GM12878 (cell line): Measurements from ENCODE around the gene BORCS5.

Experiments used
- ATF3 ChIP-seq: IDR thresholded peaks from 2 replicates; pipeline ENCODE4 v1.6.1; 2011; ENCODE audit warnings: low read depth, mild to moderate bottlenecking, low read length, moderate library complexity, borderline replicate concordance; ENCODE audit errors: extremely low read depth
- EP300 ChIP-seq, 2 experiments: fragments of 150-350 bp in 1 of 2; IDR thresholded peaks; 2 replicates each; pipeline ENCODE4 v1.6.1; 2011 to 2012; ENCODE audit warnings: low read depth in 2 of 2, low read length in 2 of 2, borderline replicate concordance in 1 of 2, improper control_type of control experiment in 1 of 2, inconsistent platforms in 1 of 2; ENCODE audit not compliant: control insufficient read depth in 1 of 2
- EZH2 ChIP-seq: IDR thresholded peaks from 2 replicates; pipeline ENCODE4 v1.6.1; 2012; ENCODE audit warnings: low read depth, mild to moderate bottlenecking, control low read depth, inconsistent platforms, low read length, borderline replicate concordance; ENCODE audit not compliant: control insufficient read depth
- FOXM1 ChIP-seq: IDR thresholded peaks from 2 replicates; pipeline ENCODE4 v1.6.1; 2012; ENCODE audit warnings: low read depth, mild to moderate bottlenecking, inconsistent platforms, low read length, moderate library complexity
- HDAC2 ChIP-seq: fragments of 200-600 bp; sonication (generic); IDR thresholded peaks from 2 replicates; pipeline ENCODE4 v1.6.1; 2017
- MYC ChIP-seq: IDR thresholded peaks from 2 replicates; pipeline ENCODE4 v1.6.1; 2011; ENCODE audit warnings: mild to moderate bottlenecking, low read length, moderate library complexity, inconsistent platforms; ENCODE audit not compliant: insufficient read depth, insufficient replicate concordance, insufficient read length, severe bottlenecking
- POLR2A ChIP-seq: IDR thresholded peaks from 2 replicates; pipeline ENCODE4 v1.6.1; 2011; ENCODE audit warnings: low read depth, mild to moderate bottlenecking, low read length
- POLR2AphosphoS5 ChIP-seq: IDR thresholded peaks from 2 replicates; pipeline ENCODE4 v1.6.1; 2011; ENCODE audit warnings: mild to moderate bottlenecking, low read length, inconsistent platforms
- RCOR1 ChIP-seq: conservative IDR thresholded peaks from 2 replicates; pipeline ENCODE4 v1.6.1; 2012; ENCODE audit warnings: low read depth, low read length, improper control_type of control experiment
- TARDBP ChIP-seq: IDR thresholded peaks from 2 replicates; pipeline ENCODE4 v1.6.1; 2016; ENCODE audit warnings: borderline replicate concordance
- TF ChIP-seq, protein P1 (sequence below), 3 experiments: IDR thresholded peaks in 2 of 3; conservative IDR thresholded peaks in 1 of 3; 2 replicates each; pipeline ENCODE4 v1.5.1; 2011; ENCODE audit warnings: low read depth in 3 of 3, low read length in 3 of 3, mild to moderate bottlenecking in 3 of 3, control low read depth in 2 of 3, moderate library complexity in 2 of 3, inconsistent platforms in 1 of 3, mixed read lengths in 1 of 3; ENCODE audit not compliant: control insufficient read depth in 2 of 3, insufficient read depth in 1 of 3; ENCODE audit errors: extremely low read depth in 1 of 3

- TF ChIP-seq FOXM1 (no peak), EZH2 (no peak), MYC (no peak), TARDBP (no peak), EP300 (IDR thresholded peaks at IDR 0.05; ENCODE audit: borderline replicate concordance in 1 of 2, control insufficient read depth in 1 of 2, low read depth in 2 of 2, low read length in 2 of 2) (no peak), ATF3 (no peak), POLR2AphosphoS5 (no peak), RCOR1 (no peak), POLR2A (no peak), HDAC2 (no peak)
- TF ChIP-seq, protein P1, sequence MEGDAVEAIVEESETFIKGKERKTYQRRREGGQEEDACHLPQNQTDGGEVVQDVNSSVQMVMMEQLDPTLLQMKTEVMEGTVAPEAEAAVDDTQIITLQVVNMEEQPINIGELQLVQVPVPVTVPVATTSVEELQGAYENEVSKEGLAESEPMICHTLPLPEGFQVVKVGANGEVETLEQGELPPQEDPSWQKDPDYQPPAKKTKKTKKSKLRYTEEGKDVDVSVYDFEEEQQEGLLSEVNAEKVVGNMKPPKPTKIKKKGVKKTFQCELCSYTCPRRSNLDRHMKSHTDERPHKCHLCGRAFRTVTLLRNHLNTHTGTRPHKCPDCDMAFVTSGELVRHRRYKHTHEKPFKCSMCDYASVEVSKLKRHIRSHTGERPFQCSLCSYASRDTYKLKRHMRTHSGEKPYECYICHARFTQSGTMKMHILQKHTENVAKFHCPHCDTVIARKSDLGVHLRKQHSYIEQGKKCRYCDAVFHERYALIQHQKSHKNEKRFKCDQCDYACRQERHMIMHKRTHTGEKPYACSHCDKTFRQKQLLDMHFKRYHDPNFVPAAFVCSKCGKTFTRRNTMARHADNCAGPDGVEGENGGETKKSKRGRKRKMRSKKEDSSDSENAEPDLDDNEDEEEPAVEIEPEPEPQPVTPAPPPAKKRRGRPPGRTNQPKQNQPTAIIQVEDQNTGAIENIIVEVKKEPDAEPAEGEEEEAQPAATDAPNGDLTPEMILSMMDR (IDR thresholded peaks at IDR 0.05 in 2 of 3, conservative IDR thresholded peaks at IDR 0.05 in 1 of 3; ENCODE audit: control insufficient read depth in 2 of 3, extremely low read depth in 1 of 3, insufficient read depth in 1 of 3, low read depth in 3 of 3, low read length in 3 of 3): no peak
These were observed 99.8 kb downstream of the BORCS5 start for GRCh38 chr12:12456637-12457036.
